Hepatic stellate cell (primary cell): ENCODE data around the gene AMPD1.

Source experiments
- DNase-seq: peaks from one replicate; pipeline ENCODE4 v3.0.0; 2011; ENCODE audit warnings: low spot score

Gene AMPD1

DNA sequence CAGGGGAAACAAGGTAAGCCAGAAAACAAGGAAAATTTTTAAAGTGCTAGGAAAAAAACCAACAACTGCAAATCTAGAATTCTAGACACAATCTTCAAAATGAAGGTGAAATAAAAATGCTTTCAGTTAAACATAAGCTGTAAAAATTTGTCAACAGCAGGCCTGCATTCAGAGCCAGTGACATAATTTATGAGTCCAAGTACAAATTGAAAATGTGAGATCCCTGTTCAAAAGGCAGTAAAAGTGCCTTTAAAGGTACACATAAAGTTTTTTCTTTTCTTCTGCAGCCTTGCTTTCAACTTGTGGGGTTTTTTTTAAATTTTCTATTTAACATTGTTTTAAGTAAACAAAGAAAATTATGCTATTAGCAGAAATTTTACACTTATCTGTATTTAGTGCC, 62.9 kb downstream of the AMPD1 start:
- no peak for DNase-seq

GRCh38 chr1:114627107-114627506, 68.2 kb downstream of the AMPD1 start:
- DNase-seq, result no peak

- no peak for DNase-seq
Measured at GRCh38 chr1:114623364-114623763, 72.0 kb downstream of the AMPD1 start.
